Cardiac muscle cell (in vitro differentiated cells and primary cell): ENCODE measurements around the gene C12orf50. TPM values are rescaled to one million over a fixed set of nuclear protein-coding genes. Genes with fewer than 3 reads are reported as not detected.
"Not testable (repeated sequence)": the region's sequence is repeated elsewhere in the genome, so short reads cannot be mapped to it uniquely, and the experiment has no call there.

ENCODE experiments used
- DNase-seq, 2 donors: peaks; one replicate each; pipeline versions ENCODE4 v3.0.0 to v3.0.0-alpha.2; 2010 to 2017; ENCODE audit warnings: low read depth in 1 of 2, low spot score in 1 of 2
- H3K27ac ChIP-seq: fragments of 200-600 bp; sonication (generic); 2 replicates; pipeline ENCODE4 v1.5.1; 2016
- H3K27me3 ChIP-seq: fragments of 200-600 bp; sonication (generic); 2 replicates; pipeline ENCODE4 v1.6.0; 2016; ENCODE audit warnings: control low read depth
- H3K36me3 ChIP-seq: fragments of 200-600 bp; sonication (generic); 2 replicates; pipeline ENCODE4 v1.5.1; 2016; ENCODE audit warnings: control low read depth
- H3K4me1 ChIP-seq: fragments of 200-600 bp; sonication (generic); 2 replicates; pipeline ENCODE4 v1.8.1; 2017; ENCODE audit warnings: low read depth, mild to moderate bottlenecking, mixed run types
- H3K4me3 ChIP-seq: fragments of 200-600 bp; sonication (generic); 2 replicates; pipeline ENCODE4 v1.5.1; 2016; ENCODE audit warnings: mild to moderate bottlenecking
- H3K9me3 ChIP-seq: fragments of 200-600 bp; sonication (generic); 2 replicates; pipeline ENCODE4 v1.5.1; 2017; ENCODE audit warnings: low read depth, mild to moderate bottlenecking, control low read depth
- polyA plus RNA-seq: library from polyadenylated mRNA; unstranded; fragments of >200 nt; fragmentation: Nextera tagmentation; extraction: Ambion mirVana; gene quantifications from 2 replicates; pipeline ENCODE4 v1.2.1, GENCODE V29; 2016
- total RNA-seq: library from RNA; depleted of rRNA; stranded (reverse); fragments of >200 nt; gene quantifications from 2 replicates; pipeline ENCODE4 v1.2.3, GENCODE V29; 2016
- TF ChIP-seq, protein P1 (sequence below): IDR thresholded peaks from 2 replicates; pipeline ENCODE4 v1.5.1; 2012; ENCODE audit warnings: low read depth, mild to moderate bottlenecking, low read length

The C12orf50 gene
- total and polyA plus RNA-seq, 2 experiments from 2014 or later: not detected

DNA sequence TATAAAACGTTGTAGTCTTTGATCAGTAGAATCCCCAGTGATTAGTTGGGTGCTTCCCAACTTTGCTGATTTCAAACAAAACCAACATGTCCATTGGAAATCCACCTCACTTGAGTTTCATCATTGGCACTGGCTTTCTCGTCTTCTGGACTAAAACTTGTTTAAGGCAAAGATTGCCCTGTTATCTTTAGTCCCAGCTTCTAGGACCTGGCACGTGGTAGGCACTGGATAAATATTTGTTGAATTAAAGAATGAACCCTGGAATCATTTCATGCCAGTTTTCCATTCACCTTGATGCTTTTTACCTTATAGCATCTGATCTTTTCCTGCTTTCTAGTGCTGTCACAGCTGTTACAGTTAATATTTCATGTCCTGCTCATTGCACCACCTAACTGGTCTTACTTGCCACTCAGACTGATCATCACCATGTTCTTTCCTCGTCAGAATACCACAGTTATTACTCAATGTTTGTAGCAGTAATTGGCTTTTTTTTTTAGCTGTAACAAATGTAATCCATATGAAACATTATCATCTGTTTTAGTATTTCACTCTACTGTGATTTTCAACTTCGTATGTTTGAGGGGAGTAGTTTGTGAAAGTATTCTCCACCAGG, 7.3 kb upstream of the C12orf50 start:
- Histone ChIP-seq H3K4me3 (peak overlapping the region; percentile 79), H3K36me3 (no peaks in the 10 kb centered on the region), H3K27ac (no peak overlapping the region), H3K9me3 (no peaks in the 10 kb centered on the region), H3K27me3 (no peaks in the 10 kb centered on the region), H3K4me1 (peaks cover 10% of the 10 kb centered on the region)
- TF ChIP-seq, protein P1, sequence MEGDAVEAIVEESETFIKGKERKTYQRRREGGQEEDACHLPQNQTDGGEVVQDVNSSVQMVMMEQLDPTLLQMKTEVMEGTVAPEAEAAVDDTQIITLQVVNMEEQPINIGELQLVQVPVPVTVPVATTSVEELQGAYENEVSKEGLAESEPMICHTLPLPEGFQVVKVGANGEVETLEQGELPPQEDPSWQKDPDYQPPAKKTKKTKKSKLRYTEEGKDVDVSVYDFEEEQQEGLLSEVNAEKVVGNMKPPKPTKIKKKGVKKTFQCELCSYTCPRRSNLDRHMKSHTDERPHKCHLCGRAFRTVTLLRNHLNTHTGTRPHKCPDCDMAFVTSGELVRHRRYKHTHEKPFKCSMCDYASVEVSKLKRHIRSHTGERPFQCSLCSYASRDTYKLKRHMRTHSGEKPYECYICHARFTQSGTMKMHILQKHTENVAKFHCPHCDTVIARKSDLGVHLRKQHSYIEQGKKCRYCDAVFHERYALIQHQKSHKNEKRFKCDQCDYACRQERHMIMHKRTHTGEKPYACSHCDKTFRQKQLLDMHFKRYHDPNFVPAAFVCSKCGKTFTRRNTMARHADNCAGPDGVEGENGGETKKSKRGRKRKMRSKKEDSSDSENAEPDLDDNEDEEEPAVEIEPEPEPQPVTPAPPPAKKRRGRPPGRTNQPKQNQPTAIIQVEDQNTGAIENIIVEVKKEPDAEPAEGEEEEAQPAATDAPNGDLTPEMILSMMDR: no peak
- DNase-seq: peak in 1 of 2 donors; percentile 34

DNA sequence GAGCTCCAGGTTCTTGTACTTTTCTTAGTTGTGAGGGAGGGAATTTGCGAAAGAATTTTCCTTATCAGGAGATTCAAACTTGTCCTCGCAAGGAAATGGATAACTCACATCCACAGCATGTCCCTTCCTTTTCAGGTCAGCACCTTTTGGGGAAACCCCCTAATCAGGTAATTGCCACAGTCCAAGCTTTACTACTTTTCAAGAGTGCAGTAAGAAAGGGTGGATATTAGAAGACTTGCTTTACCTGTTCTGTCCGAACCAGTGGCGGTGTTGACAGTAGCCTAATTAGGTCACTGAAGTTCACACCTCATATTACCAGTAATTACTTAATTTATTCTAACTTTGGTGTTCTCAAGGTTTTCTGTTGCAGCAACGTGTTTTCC, 6.7 kb upstream of the C12orf50 start:
- Histone ChIP-seq H3K4me3 (peak overlapping the region; percentile 79), H3K27me3 (no peaks in the 10 kb centered on the region), H3K4me1 (peaks cover 10% of the 10 kb centered on the region), H3K9me3 (no peaks in the 10 kb centered on the region), H3K36me3 (no peaks in the 10 kb centered on the region), H3K27ac (peak overlapping the region; percentile 69)
- DNase-seq: no peak
- TF ChIP-seq, protein P1: no peak

DNA sequence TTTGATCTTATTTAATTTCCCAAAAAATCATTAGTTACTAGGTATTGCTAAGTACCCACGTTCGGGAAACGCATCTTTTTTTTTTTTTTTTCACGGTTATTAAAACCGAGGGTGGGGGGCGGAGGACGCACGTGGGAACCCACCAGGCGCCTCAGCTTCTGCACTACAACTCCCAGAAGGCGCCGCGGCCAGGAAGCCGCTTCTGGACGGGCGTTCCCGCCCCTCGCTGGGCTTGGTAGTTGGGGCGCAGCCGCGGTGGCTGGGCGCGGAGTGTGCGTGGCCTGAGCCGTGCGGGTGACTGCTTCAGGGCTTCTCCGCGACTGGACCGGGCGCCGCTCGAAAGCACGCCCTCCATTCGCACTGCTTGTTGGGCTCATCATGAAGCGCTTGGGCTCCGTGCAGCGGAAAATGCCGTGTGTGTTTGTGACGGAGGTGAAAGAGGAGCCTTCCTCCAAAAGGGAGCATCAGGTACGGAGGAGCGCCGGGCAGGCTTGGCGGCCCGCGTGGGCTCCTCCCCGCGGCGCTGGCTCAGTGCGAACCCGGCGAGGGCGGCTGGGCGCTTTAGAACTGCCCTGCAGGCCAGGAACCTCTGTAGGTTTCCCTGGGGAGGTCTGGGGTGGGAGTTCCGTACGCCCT, 6.2 kb upstream of the C12orf50 start:
- peak; percentile 91 to 94 for DNase-seq
- no peaks in the 10 kb centered on the region for H3K27me3 ChIP-seq
- peaks cover 10% of the 10 kb centered on the region for H3K4me1 ChIP-seq
- peak overlapping the region; percentile 79 for H3K4me3 ChIP-seq
- peak overlapping the region; percentile 69 for H3K27ac ChIP-seq
- H3K9me3 ChIP-seq: no peaks in the 10 kb centered on the region
- TF ChIP-seq, protein P1: no peak
- no peaks in the 10 kb centered on the region for H3K36me3 ChIP-seq

DNA sequence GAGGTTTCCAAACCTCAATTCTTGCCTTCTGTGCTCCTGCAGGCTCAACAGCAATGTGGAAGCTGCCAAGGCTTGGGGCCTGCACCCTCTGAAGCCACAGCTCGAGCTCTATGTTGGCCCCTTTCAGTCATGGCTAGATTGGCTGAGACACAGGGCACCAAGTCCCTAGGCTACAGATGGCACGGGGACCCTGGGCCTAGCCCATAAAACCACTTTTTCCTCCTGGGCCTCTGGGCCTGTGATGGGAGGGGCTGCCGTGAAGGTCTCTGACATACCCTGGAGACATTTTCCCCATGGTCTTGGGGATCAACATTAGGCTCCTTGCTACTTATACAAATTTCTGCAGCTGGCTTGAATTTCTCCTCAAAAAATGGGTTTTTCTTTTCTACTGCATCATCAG, 2.0 kb upstream of the C12orf50 start:
- H3K27me3 ChIP-seq, H3K4me1 ChIP-seq, H3K27ac ChIP-seq, DNase-seq, H3K4me3 ChIP-seq, H3K9me3 ChIP-seq, H3K36me3 ChIP-seq: not testable (repeated sequence)

DNA sequence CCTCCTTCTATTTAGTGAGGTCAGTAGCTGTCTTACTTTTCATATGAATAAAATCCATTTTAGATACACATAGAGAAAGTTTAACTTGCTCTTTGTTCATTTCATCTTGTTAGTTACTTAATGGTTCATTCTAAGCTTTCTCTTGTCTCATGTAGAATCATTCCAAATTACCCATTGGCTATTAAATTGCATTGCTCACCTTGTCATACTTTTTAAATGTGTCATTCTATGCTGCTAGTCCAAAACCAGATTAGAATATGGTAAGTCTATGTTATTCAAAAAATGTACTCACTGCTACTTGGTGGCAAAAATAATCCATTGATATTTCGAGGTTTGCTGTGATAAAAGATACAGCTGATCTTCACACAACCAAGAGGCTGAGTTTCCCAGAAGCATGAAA, 3.0 kb downstream of the C12orf50 start:
- TF ChIP-seq, protein P1: no peak
- Histone ChIP-seq H3K27ac (no peak overlapping the region), H3K4me1 (no peaks in the 10 kb centered on the region), H3K36me3 (no peaks in the 10 kb centered on the region), H3K9me3 (no peaks in the 10 kb centered on the region), H3K4me3 (no peak overlapping the region), H3K27me3 (no peaks in the 10 kb centered on the region)
- no peak for DNase-seq

DNA sequence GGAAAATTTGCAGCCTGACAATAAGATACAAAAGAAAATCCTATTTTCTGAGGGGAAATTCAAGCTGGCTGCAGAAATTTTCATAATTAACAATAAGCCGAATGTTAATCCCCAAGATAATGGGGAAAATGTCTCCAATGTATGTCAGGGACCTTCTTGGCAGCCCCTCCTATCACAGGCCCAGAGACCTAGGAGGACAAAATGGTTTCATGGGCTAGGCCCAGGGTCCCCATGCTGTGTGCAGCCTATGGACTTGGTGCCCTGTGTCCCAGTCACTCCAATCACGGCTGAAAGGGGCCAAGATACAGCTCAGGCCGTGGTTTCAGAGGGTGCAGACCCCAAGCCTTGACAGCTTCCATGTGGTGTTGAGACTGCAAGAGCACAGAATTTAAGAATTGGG, 11.2 kb downstream of the C12orf50 start:
- TF ChIP-seq, protein P1: no peak
- H3K4me1 ChIP-seq: no peaks in the 10 kb centered on the region
- no peaks in the 10 kb centered on the region for H3K9me3 ChIP-seq
- H3K27ac ChIP-seq: no peak overlapping the region
- no peak overlapping the region for H3K4me3 ChIP-seq
- no peaks in the 10 kb centered on the region for H3K36me3 ChIP-seq
- H3K27me3 ChIP-seq: no peaks in the 10 kb centered on the region
- no peak for DNase-seq
